Measurements from ENCODE around the gene KIT.
A peak's percentile ranks its signal among the peaks of the same experiment; 100 is the strongest.

KIT gene

GRCh38 chr4:54643172-54643571 lies 14.6 kb upstream of the KIT start:
- no peaks in the 10 kb centered on the region for H3K36me3 ChIP-seq (ENCODE audit: control insufficient read depth, insufficient read depth, low read length, severe bottlenecking)
- H3K4me1 ChIP-seq (ENCODE audit: control insufficient read depth, insufficient read depth, low read length): no peaks in the 10 kb centered on the region
- DNase-seq (ENCODE audit: low read depth): no peak
- no peaks in the 10 kb centered on the region for H3K27me3 ChIP-seq (replicated peaks; ENCODE audit: control insufficient read depth, insufficient read depth, low read length)
- no peaks in the 10 kb centered on the region for H3K9me3 ChIP-seq (ENCODE audit: control insufficient read depth, low read length)
- H3K4me3 ChIP-seq (ENCODE audit: low read length): no peak overlapping the region
- no peak overlapping the region for H3K9ac ChIP-seq (ENCODE audit: low read length)

GRCh38 chr4:54643958-54644751 lies 13.6 kb upstream of the KIT start:
- Histone ChIP-seq H3K4me3 (ENCODE audit: low read length) (no peak overlapping the region), H3K4me1 (ENCODE audit: control insufficient read depth, insufficient read depth, low read length) (no peaks in the 10 kb centered on the region), H3K9ac (ENCODE audit: low read length) (no peak overlapping the region), H3K36me3 (ENCODE audit: control insufficient read depth, insufficient read depth, low read length, severe bottlenecking) (no peaks in the 10 kb centered on the region), H3K9me3 (ENCODE audit: control insufficient read depth, low read length) (no peaks in the 10 kb centered on the region), H3K27me3 (replicated peaks; ENCODE audit: control insufficient read depth, insufficient read depth, low read length) (no peaks in the 10 kb centered on the region)
- DNase-seq (ENCODE audit: low read depth): peak; percentile 45

GRCh38 chr4:54645830-54646229 lies 11.9 kb upstream of the KIT start:
- H3K9ac ChIP-seq (ENCODE audit: low read length): no peak overlapping the region
- no peak overlapping the region for H3K4me3 ChIP-seq (ENCODE audit: low read length)
- no peaks in the 10 kb centered on the region for H3K4me1 ChIP-seq (ENCODE audit: control insufficient read depth, insufficient read depth, low read length)
- no peaks in the 10 kb centered on the region for H3K36me3 ChIP-seq (ENCODE audit: control insufficient read depth, insufficient read depth, low read length, severe bottlenecking)
- no peaks in the 10 kb centered on the region for H3K9me3 ChIP-seq (ENCODE audit: control insufficient read depth, low read length)
- no peaks in the 10 kb centered on the region for H3K27me3 ChIP-seq (replicated peaks; ENCODE audit: control insufficient read depth, insufficient read depth, low read length)
- no peak for DNase-seq (ENCODE audit: low read depth)

GRCh38 chr4:54647070-54647469 lies 10.7 kb upstream of the KIT start:
- Histone ChIP-seq H3K9me3 (ENCODE audit: control insufficient read depth, low read length) (no peaks in the 10 kb centered on the region), H3K9ac (ENCODE audit: low read length) (no peak overlapping the region), H3K4me3 (ENCODE audit: low read length) (no peak overlapping the region), H3K36me3 (ENCODE audit: control insufficient read depth, insufficient read depth, low read length, severe bottlenecking) (no peaks in the 10 kb centered on the region), H3K27me3 (replicated peaks; ENCODE audit: control insufficient read depth, insufficient read depth, low read length) (no peaks in the 10 kb centered on the region), H3K4me1 (ENCODE audit: control insufficient read depth, insufficient read depth, low read length) (no peaks in the 10 kb centered on the region)
- no peak for DNase-seq (ENCODE audit: low read depth)

- Histone ChIP-seq H3K4me1 (ENCODE audit: control insufficient read depth, insufficient read depth, low read length) (no peaks in the 10 kb centered on the region), H3K36me3 (ENCODE audit: control insufficient read depth, insufficient read depth, low read length, severe bottlenecking) (no peaks in the 10 kb centered on the region), H3K4me3 (ENCODE audit: low read length) (no peak overlapping the region), H3K9ac (ENCODE audit: low read length) (no peak overlapping the region), H3K9me3 (ENCODE audit: control insufficient read depth, low read length) (no peaks in the 10 kb centered on the region), H3K27me3 (replicated peaks; ENCODE audit: control insufficient read depth, insufficient read depth, low read length) (no peaks in the 10 kb centered on the region)
- no peak for DNase-seq (ENCODE audit: low read depth)
Measured at GRCh38 chr4:54651050-54651449, 6.7 kb upstream of the KIT start.

GRCh38 chr4:54654753-54655152 lies 3.0 kb upstream of the KIT start:
- no peak for DNase-seq (ENCODE audit: low read depth)
- no peaks in the 10 kb centered on the region for H3K9me3 ChIP-seq (ENCODE audit: control insufficient read depth, low read length)
- H3K4me1 ChIP-seq (ENCODE audit: control insufficient read depth, insufficient read depth, low read length): peaks cover 12% of the 10 kb centered on the region
- H3K27me3 ChIP-seq (replicated peaks; ENCODE audit: control insufficient read depth, insufficient read depth, low read length): peaks cover 11% of the 10 kb centered on the region
- H3K4me3 ChIP-seq (ENCODE audit: low read length): no peak overlapping the region
- H3K9ac ChIP-seq (ENCODE audit: low read length): no peak overlapping the region
- no peaks in the 10 kb centered on the region for H3K36me3 ChIP-seq (ENCODE audit: control insufficient read depth, insufficient read depth, low read length, severe bottlenecking)

GRCh38 chr4:54657185-54657550 lies 589 bp upstream of the KIT start:
- H3K27me3 ChIP-seq (replicated peaks; ENCODE audit: control insufficient read depth, insufficient read depth, low read length): peaks cover 11% of the 10 kb centered on the region
- DNase-seq (ENCODE audit: low read depth): no peak
- H3K4me1 ChIP-seq (ENCODE audit: control insufficient read depth, insufficient read depth, low read length): peaks cover 26% of the 10 kb centered on the region
- peak overlapping the region; percentile 79 for H3K4me3 ChIP-seq (ENCODE audit: low read length)
- no peaks in the 10 kb centered on the region for H3K9me3 ChIP-seq (ENCODE audit: control insufficient read depth, low read length)
- no peak overlapping the region for H3K9ac ChIP-seq (ENCODE audit: low read length)
- no peaks in the 10 kb centered on the region for H3K36me3 ChIP-seq (ENCODE audit: control insufficient read depth, insufficient read depth, low read length, severe bottlenecking)

GRCh38 chr4:54658252-54659093 lies 716 bp downstream of the KIT start:
- Histone ChIP-seq H3K9me3 (ENCODE audit: control insufficient read depth, low read length) (no peaks in the 10 kb centered on the region), H3K36me3 (ENCODE audit: control insufficient read depth, insufficient read depth, low read length, severe bottlenecking) (no peaks in the 10 kb centered on the region), H3K9ac (ENCODE audit: low read length) (peak overlapping the region; percentile 65), H3K27me3 (replicated peaks; ENCODE audit: control insufficient read depth, insufficient read depth, low read length) (peaks cover 11% of the 10 kb centered on the region), H3K4me3 (ENCODE audit: low read length) (peak overlapping the region; percentile 79), H3K4me1 (ENCODE audit: control insufficient read depth, insufficient read depth, low read length) (peaks cover 28% of the 10 kb centered on the region)
- peak; percentile 80 for DNase-seq (ENCODE audit: low read depth)

GRCh38 chr4:54659313-54659712 lies 1.6 kb downstream of the KIT start:
- Histone ChIP-seq H3K9me3 (ENCODE audit: control insufficient read depth, low read length) (no peaks in the 10 kb centered on the region), H3K4me1 (ENCODE audit: control insufficient read depth, insufficient read depth, low read length) (peaks cover 28% of the 10 kb centered on the region), H3K36me3 (ENCODE audit: control insufficient read depth, insufficient read depth, low read length, severe bottlenecking) (no peaks in the 10 kb centered on the region), H3K9ac (ENCODE audit: low read length) (peak overlapping the region; percentile 65), H3K4me3 (ENCODE audit: low read length) (peak overlapping the region; percentile 79), H3K27me3 (replicated peaks; ENCODE audit: control insufficient read depth, insufficient read depth, low read length) (peaks cover 11% of the 10 kb centered on the region)
- peak; percentile 59 for DNase-seq (ENCODE audit: low read depth)

GRCh38 chr4:54659749-54660535 lies 2.2 kb downstream of the KIT start:
- DNase-seq (ENCODE audit: low read depth): no peak
- no peak overlapping the region for H3K4me3 ChIP-seq (ENCODE audit: low read length)
- H3K36me3 ChIP-seq (ENCODE audit: control insufficient read depth, insufficient read depth, low read length, severe bottlenecking): no peaks in the 10 kb centered on the region
- no peak overlapping the region for H3K9ac ChIP-seq (ENCODE audit: low read length)
- H3K27me3 ChIP-seq (replicated peaks; ENCODE audit: control insufficient read depth, insufficient read depth, low read length): peaks cover 11% of the 10 kb centered on the region
- no peaks in the 10 kb centered on the region for H3K9me3 ChIP-seq (ENCODE audit: control insufficient read depth, low read length)
- H3K4me1 ChIP-seq (ENCODE audit: control insufficient read depth, insufficient read depth, low read length): peaks cover 28% of the 10 kb centered on the region

- Histone ChIP-seq H3K9ac (ENCODE audit: low read length) (no peak overlapping the region), H3K36me3 (ENCODE audit: control insufficient read depth, insufficient read depth, low read length, severe bottlenecking) (no peaks in the 10 kb centered on the region), H3K4me1 (ENCODE audit: control insufficient read depth, insufficient read depth, low read length) (peaks cover 28% of the 10 kb centered on the region), H3K27me3 (replicated peaks; ENCODE audit: control insufficient read depth, insufficient read depth, low read length) (peaks cover 11% of the 10 kb centered on the region), H3K4me3 (ENCODE audit: low read length) (no peak overlapping the region), H3K9me3 (ENCODE audit: control insufficient read depth, low read length) (no peaks in the 10 kb centered on the region)
- no peak for DNase-seq (ENCODE audit: low read depth)
Measured at GRCh38 chr4:54660591-54660990, 2.8 kb downstream of the KIT start.

All from adipocyte (in vitro differentiated cells).